ENCODE results near the gene SAA4.

Gene SAA4

DNA sequence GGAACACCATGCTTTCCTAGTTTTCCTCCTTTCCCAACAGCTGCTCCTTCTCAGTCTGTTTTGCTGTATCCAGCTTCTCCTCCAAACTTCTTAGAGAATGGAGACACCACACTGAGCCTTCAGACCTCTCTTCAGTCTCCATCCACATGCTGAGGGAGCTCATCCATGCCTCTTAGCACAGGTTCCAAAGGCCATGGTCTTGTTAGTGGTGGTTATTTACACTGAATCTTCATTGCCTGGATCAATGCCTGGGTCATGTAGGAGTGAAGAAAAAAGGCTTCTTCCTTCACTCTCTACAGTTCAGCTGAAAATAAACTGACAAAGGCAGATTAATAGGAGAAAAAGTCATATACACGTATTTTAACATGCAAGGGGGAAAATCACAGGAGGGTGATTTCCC is 3.1 kb upstream of the SAA4 start:
- Histone ChIP-seq H3K9me3 (ENCODE audit: insufficient read depth, low read length, severe bottlenecking) (no peaks in the 10 kb centered on the region), H3K27me3 (ENCODE audit: insufficient read depth, low read length, poor library complexity) (peaks cover 34% of the 10 kb centered on the region), H3K4me2 (ENCODE audit: insufficient read depth, low read length) (no peak overlapping the region), H4K20me1 (ENCODE audit: insufficient read depth, low read length) (no peaks in the 10 kb centered on the region), H3K36me3 (ENCODE audit: insufficient read depth, low read length) (no peaks in the 10 kb centered on the region), H3K4me3 (ENCODE audit: low read depth in 1 of 2, low read length in 2 of 2) (no peak overlapping the region), H3K79me2 (ENCODE audit: insufficient read depth, low read length) (no peaks in the 10 kb centered on the region), H2AFZ (ENCODE audit: low read depth, low read length) (no peak overlapping the region), H3K9ac (ENCODE audit: low read depth, low read length) (no peak overlapping the region), H3K4me1 (ENCODE audit: insufficient read depth, low read length) (no peaks in the 10 kb centered on the region), H3K27ac (ENCODE audit: low read length) (no peak overlapping the region)
- DNase-seq (no peak), ATAC-seq (ENCODE audit: insufficient read depth, low read depth) (no peak)
- TF ChIP-seq, protein P1, sequence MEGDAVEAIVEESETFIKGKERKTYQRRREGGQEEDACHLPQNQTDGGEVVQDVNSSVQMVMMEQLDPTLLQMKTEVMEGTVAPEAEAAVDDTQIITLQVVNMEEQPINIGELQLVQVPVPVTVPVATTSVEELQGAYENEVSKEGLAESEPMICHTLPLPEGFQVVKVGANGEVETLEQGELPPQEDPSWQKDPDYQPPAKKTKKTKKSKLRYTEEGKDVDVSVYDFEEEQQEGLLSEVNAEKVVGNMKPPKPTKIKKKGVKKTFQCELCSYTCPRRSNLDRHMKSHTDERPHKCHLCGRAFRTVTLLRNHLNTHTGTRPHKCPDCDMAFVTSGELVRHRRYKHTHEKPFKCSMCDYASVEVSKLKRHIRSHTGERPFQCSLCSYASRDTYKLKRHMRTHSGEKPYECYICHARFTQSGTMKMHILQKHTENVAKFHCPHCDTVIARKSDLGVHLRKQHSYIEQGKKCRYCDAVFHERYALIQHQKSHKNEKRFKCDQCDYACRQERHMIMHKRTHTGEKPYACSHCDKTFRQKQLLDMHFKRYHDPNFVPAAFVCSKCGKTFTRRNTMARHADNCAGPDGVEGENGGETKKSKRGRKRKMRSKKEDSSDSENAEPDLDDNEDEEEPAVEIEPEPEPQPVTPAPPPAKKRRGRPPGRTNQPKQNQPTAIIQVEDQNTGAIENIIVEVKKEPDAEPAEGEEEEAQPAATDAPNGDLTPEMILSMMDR (IDR thresholded peaks at IDR 0.05; ENCODE audit: borderline replicate concordance, extremely low read depth, low read length, poor library complexity, severe bottlenecking) = no peak
- no peak for TF ChIP-seq EZH2 (IDR thresholded peaks at IDR 0.05; ENCODE audit: borderline replicate concordance, low read depth, low read length, severe bottlenecking)

DNA sequence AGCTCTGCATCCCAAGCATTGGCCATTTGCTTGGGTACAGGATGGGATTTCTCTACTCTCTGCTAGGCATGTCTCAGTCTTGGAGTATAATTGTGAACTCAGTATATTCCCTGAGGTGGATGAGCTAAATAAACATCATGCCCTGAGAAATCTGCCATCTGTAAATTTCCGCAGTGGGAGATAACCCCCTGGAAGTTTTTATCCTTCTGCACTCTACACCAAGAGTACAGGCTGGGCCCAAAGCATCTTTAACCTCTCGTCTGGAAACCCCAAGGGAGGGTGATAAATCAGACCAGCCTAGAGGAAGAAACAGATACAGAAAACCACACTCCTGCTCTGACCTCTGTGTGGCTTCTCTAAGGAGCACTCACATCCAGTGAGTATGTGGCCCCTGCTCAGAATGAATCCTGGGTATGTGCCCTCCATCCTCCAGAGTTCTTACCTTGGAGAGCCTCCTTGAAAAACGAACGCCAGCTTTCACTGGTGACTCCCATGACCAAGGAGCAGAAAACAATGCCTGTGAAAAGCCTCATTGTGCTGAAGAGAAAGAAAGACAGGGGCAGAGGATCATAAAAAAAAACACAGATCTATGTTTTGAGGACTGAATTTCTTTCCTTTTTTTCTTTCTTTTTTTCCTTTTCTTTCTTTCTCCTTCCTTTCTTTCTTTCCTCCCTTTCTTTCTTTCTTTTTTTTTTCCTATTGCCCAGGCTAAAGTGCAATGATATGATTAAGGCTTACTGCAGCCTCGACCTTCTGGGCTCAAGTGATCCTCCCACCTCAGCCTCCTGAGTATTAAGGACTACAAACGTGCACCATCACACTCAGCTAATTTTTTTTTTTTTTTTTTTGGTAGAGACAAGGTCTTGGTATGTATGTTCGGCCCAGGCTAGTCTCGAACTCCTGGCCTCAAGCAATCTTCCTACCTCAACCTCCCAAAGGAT is 938 bp downstream of the SAA4 start:
- no peaks in the 10 kb centered on the region for H4K20me1 ChIP-seq (ENCODE audit: insufficient read depth, low read length)
- H3K4me2 ChIP-seq (ENCODE audit: insufficient read depth, low read length) = no peak overlapping the region
- ATAC-seq (ENCODE audit: insufficient read depth, low read depth) = no peak
- no peaks in the 10 kb centered on the region for H3K79me2 ChIP-seq (ENCODE audit: insufficient read depth, low read length)
- TF ChIP-seq, protein P1 (IDR thresholded peaks at IDR 0.05; ENCODE audit: borderline replicate concordance, extremely low read depth, low read length, poor library complexity, severe bottlenecking) = no peak
- TF ChIP-seq EZH2 (IDR thresholded peaks at IDR 0.05; ENCODE audit: borderline replicate concordance, low read depth, low read length, severe bottlenecking) = no peak
- no peak overlapping the region for H3K4me3 ChIP-seq (ENCODE audit: low read depth in 1 of 2, low read length in 2 of 2)
- no peaks in the 10 kb centered on the region for H3K9me3 ChIP-seq (ENCODE audit: insufficient read depth, low read length, severe bottlenecking)
- no peaks in the 10 kb centered on the region for H3K4me1 ChIP-seq (ENCODE audit: insufficient read depth, low read length)
- no peaks in the 10 kb centered on the region for H3K36me3 ChIP-seq (ENCODE audit: insufficient read depth, low read length)
- no peak for DNase-seq
- peaks cover 37% of the 10 kb centered on the region for H3K27me3 ChIP-seq (ENCODE audit: insufficient read depth, low read length, poor library complexity)
- H3K27ac ChIP-seq (ENCODE audit: low read length) = no peak overlapping the region
- no peak overlapping the region for H3K9ac ChIP-seq (ENCODE audit: low read depth, low read length)
- H2AFZ ChIP-seq (ENCODE audit: low read depth, low read length) = no peak overlapping the region

DNA sequence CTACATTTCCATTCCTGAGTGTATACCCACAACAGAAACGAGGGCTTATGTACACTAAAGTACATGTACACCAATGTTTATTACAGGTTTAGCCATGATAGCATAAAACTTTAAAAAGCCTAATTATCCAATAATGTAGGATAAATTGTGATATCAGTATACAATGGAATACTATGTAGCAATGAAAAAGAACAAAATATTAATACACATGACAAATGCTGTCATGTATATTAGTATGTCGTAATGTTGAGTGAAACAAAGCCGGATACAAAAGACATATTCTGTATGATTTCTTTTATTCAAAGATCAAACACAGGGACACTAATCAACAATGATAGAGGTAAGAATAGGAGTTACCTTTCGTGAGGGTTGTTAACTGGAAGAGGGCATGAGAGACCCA is 2.7 kb downstream of the SAA4 start:
- H3K9me3 ChIP-seq (ENCODE audit: insufficient read depth, low read length, severe bottlenecking) = no peaks in the 10 kb centered on the region
- no peak for DNase-seq
- no peak for ATAC-seq (ENCODE audit: insufficient read depth, low read depth)

More for the DNA sequence above, 2.7 kb downstream of the SAA4 start:
- H3K27ac ChIP-seq (ENCODE audit: low read length) = no peak overlapping the region
- no peaks in the 10 kb centered on the region for H3K4me1 ChIP-seq (ENCODE audit: insufficient read depth, low read length)
- H3K27me3 ChIP-seq (ENCODE audit: insufficient read depth, low read length, poor library complexity) = peaks cover 27% of the 10 kb centered on the region
- no peak overlapping the region for H2AFZ ChIP-seq (ENCODE audit: low read depth, low read length)
- no peaks in the 10 kb centered on the region for H3K79me2 ChIP-seq (ENCODE audit: insufficient read depth, low read length)
- TF ChIP-seq, protein P1 (IDR thresholded peaks at IDR 0.05; ENCODE audit: borderline replicate concordance, extremely low read depth, low read length, poor library complexity, severe bottlenecking) = no peak
- TF ChIP-seq EZH2 (IDR thresholded peaks at IDR 0.05; ENCODE audit: borderline replicate concordance, low read depth, low read length, severe bottlenecking) = no peak
- no peak overlapping the region for H3K4me2 ChIP-seq (ENCODE audit: insufficient read depth, low read length)
- H3K4me3 ChIP-seq (ENCODE audit: low read depth in 1 of 2, low read length in 2 of 2) = no peak overlapping the region
- H3K9ac ChIP-seq (ENCODE audit: low read depth, low read length) = no peak overlapping the region
- no peaks in the 10 kb centered on the region for H4K20me1 ChIP-seq (ENCODE audit: insufficient read depth, low read length)
- H3K36me3 ChIP-seq (ENCODE audit: insufficient read depth, low read length) = no peaks in the 10 kb centered on the region

Data from DND-41 (cell line).